Retinal pigment epithelial cell (primary cell): ENCODE measurements around the gene SCUBE1.

Source experiments
- DNase-seq: peaks from one replicate; pipeline ENCODE4 v3.0.0-alpha.2; 2010; ENCODE audit warnings: low read depth
- H3K4me3 ChIP-seq: 2 replicates; pipeline ENCODE4 v1.5.1; 2011; ENCODE audit warnings: mild to moderate bottlenecking, low read length, control low read depth, moderate library complexity
- CTCF ChIP-seq: conservative IDR thresholded peaks from 2 replicates; pipeline ENCODE4 v1.5.1; 2011; ENCODE audit warnings: low read depth, low read length, control low read depth, inconsistent platforms

SCUBE1 gene

GRCh38 chr22:43232445-43232844 is 110.7 kb downstream of the SCUBE1 start:
- no peak for TF ChIP-seq CTCF
- DNase-seq, result no peak
- no peak overlapping the region for H3K4me3 ChIP-seq

- no peak for TF ChIP-seq CTCF
- DNase-seq, result no peak
- no peak overlapping the region for H3K4me3 ChIP-seq
Observed at GRCh38 chr22:43231724-43232034, 111.5 kb downstream of the SCUBE1 start.

GRCh38 chr22:43230971-43231723 is 112.0 kb downstream of the SCUBE1 start:
- H3K4me3 ChIP-seq, result no peak overlapping the region
- peak; percentile 96 for TF ChIP-seq CTCF
- peak; percentile 14 for DNase-seq

- H3K4me3 ChIP-seq, result no peak overlapping the region
- peak; percentile 18 for DNase-seq
- TF ChIP-seq CTCF, result no peak
Observed at GRCh38 chr22:43230571-43230970, 112.6 kb downstream of the SCUBE1 start.

- DNase-seq, result no peak
- H3K4me3 ChIP-seq, result no peak overlapping the region
- no peak for TF ChIP-seq CTCF
Observed at GRCh38 chr22:43228863-43229262, 114.3 kb downstream of the SCUBE1 start.

- TF ChIP-seq CTCF, result peak; percentile 64
- H3K4me3 ChIP-seq, result no peak overlapping the region
- no peak for DNase-seq
Observed at GRCh38 chr22:43228330-43228729, 114.8 kb downstream of the SCUBE1 start.

GRCh38 chr22:43227239-43227630 is 115.9 kb downstream of the SCUBE1 start:
- TF ChIP-seq CTCF, result no peak
- no peak overlapping the region for H3K4me3 ChIP-seq

More at GRCh38 chr22:43227239-43227630, 115.9 kb downstream of the SCUBE1 start:
- DNase-seq, result no peak
